A549 (cell line): ENCODE measurements around the gene NKX3-2.

Experiments used
- CHD2 ChIP-seq: fragments of 150-350 bp; IDR thresholded peaks from 2 replicates; pipeline ENCODE4 v1.6.1; 2014; ENCODE audit warnings: low read length; ENCODE audit not compliant: partially characterized antibody
- EP300 ChIP-seq, 2 experiments: fragments of >200 bp; sonication (Bioruptor Twin); formaldehyde crosslinking; IDR thresholded peaks; 2 replicates in 1 of 2; 3 replicates in 1 of 2; pipeline ENCODE4 v1.6.1; 2016 to 2017
- ESRRA ChIP-seq: fragments of 150-350 bp; IDR thresholded peaks from 2 replicates; pipeline ENCODE4 v1.6.1; 2014; ENCODE audit warnings: mild to moderate bottlenecking, low read length, borderline replicate concordance
- NFE2L2 ChIP-seq: fragments of 150-350 bp; conservative IDR thresholded peaks from 2 replicates; pipeline ENCODE4 v1.6.1; 2014; ENCODE audit warnings: low read length
- RAD21 ChIP-seq, 2 experiments: fragments of >200 bp in 1 of 2; sonication (Bioruptor Twin) in 1 of 2; formaldehyde crosslinking in 1 of 2; IDR thresholded peaks in 1 of 2; conservative IDR thresholded peaks in 1 of 2; 2 replicates in 1 of 2; 3 replicates in 1 of 2; pipeline ENCODE4 v1.6.1; 2012 to 2018; ENCODE audit warnings: inconsistent platforms in 1 of 2
- SREBF2 ChIP-seq: fragments of 450-650 bp; IDR thresholded peaks from 2 replicates; pipeline ENCODE4 v1.6.1; 2014; ENCODE audit warnings: mild to moderate bottlenecking, moderate library complexity
- TFCP2L1 ChIP-seq: fragments of 250-450 bp; sonication (Bioruptor Pico); IDR thresholded peaks from 2 replicates; pipeline ENCODE4 v1.5.0; 2021; ENCODE audit warnings: mild to moderate bottlenecking
- TP53 ChIP-seq: fragments of 250-450 bp; sonication (Bioruptor Pico); IDR thresholded peaks from 2 replicates; pipeline ENCODE4 v1.5.0; 2021; ENCODE audit warnings: mild to moderate bottlenecking, moderate library complexity
- TF ChIP-seq, protein P1 (sequence below): fragments of >200 bp; sonication (Bioruptor Twin); formaldehyde crosslinking; IDR thresholded peaks from 3 replicates; pipeline ENCODE4 v1.5.1; 2016
- TF ChIP-seq, protein P2 (sequence below): fragments of 200-600 bp; sonication (generic); IDR thresholded peaks from 2 replicates; pipeline ENCODE4 v1.6.1; 2016; ENCODE audit warnings: antibody characterized with exemption, mild to moderate bottlenecking, moderate library complexity
- TF ChIP-seq, protein P3 (sequence below): IDR thresholded peaks from 2 replicates; pipeline ENCODE4 v1.6.1; 2012
- TF ChIP-seq, protein P4 (sequence below): IDR thresholded peaks from 2 replicates; pipeline ENCODE4 v1.6.1; 2012; ENCODE audit warnings: low read depth, borderline replicate concordance

DNA sequence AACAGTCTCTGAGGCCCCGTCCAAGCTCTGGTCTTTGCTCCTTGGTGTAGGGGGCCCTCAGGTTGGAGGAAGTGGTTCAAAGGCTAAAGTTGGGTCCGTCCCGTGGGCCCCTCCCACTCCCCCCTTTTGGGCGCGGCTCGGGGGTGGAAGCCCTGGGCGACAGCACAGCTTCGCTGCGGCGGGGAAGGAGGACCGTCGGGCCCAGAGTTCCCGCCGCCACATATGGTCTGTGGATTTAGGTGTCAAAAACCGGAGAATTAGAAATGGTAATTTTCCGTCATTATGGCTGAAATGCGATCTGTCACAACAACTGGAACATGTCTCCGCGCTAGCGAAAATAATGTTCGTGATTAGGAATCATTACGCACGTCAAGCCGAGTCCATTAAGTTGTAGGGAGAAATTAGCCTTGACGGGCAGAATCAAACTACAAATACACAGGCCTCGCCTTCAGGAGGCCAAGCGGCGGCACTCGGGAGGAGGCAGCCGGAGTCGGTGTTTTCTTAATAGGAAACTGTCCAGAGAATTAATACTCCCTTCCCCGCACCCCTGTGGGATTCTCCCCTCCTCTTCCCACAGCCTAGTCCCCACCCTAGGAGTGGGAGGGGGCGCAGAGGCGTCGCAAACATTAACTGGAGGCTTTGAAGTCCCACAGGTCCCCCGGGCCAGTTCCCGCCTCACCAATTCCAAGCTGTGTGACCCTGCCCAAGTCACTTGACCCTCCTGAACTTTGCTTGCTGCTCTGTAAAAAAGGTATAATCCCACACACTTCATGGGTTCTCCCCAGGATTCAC lies 15.0 kb downstream of the NKX3-2 start:
- TF ChIP-seq, protein P1, sequence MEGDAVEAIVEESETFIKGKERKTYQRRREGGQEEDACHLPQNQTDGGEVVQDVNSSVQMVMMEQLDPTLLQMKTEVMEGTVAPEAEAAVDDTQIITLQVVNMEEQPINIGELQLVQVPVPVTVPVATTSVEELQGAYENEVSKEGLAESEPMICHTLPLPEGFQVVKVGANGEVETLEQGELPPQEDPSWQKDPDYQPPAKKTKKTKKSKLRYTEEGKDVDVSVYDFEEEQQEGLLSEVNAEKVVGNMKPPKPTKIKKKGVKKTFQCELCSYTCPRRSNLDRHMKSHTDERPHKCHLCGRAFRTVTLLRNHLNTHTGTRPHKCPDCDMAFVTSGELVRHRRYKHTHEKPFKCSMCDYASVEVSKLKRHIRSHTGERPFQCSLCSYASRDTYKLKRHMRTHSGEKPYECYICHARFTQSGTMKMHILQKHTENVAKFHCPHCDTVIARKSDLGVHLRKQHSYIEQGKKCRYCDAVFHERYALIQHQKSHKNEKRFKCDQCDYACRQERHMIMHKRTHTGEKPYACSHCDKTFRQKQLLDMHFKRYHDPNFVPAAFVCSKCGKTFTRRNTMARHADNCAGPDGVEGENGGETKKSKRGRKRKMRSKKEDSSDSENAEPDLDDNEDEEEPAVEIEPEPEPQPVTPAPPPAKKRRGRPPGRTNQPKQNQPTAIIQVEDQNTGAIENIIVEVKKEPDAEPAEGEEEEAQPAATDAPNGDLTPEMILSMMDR: no peak
- TF ChIP-seq, protein P2, sequence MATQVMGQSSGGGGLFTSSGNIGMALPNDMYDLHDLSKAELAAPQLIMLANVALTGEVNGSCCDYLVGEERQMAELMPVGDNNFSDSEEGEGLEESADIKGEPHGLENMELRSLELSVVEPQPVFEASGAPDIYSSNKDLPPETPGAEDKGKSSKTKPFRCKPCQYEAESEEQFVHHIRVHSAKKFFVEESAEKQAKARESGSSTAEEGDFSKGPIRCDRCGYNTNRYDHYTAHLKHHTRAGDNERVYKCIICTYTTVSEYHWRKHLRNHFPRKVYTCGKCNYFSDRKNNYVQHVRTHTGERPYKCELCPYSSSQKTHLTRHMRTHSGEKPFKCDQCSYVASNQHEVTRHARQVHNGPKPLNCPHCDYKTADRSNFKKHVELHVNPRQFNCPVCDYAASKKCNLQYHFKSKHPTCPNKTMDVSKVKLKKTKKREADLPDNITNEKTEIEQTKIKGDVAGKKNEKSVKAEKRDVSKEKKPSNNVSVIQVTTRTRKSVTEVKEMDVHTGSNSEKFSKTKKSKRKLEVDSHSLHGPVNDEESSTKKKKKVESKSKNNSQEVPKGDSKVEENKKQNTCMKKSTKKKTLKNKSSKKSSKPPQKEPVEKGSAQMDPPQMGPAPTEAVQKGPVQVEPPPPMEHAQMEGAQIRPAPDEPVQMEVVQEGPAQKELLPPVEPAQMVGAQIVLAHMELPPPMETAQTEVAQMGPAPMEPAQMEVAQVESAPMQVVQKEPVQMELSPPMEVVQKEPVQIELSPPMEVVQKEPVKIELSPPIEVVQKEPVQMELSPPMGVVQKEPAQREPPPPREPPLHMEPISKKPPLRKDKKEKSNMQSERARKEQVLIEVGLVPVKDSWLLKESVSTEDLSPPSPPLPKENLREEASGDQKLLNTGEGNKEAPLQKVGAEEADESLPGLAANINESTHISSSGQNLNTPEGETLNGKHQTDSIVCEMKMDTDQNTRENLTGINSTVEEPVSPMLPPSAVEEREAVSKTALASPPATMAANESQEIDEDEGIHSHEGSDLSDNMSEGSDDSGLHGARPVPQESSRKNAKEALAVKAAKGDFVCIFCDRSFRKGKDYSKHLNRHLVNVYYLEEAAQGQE: no peak
- TF ChIP-seq TFCP2L1 (CRISPR knock-in tag) (no peak), EP300 (IDR thresholded peaks at IDR 0.05) (no peak), RAD21 (conservative IDR thresholded peaks at IDR 0.05 in 1 of 2, IDR thresholded peaks at IDR 0.05 in 1 of 2) (no peak), ESRRA (no peak), SREBF2 (no peak), NFE2L2 (no peak), TP53 (no peak), CHD2 (no peak)
- TF ChIP-seq, protein P3, sequence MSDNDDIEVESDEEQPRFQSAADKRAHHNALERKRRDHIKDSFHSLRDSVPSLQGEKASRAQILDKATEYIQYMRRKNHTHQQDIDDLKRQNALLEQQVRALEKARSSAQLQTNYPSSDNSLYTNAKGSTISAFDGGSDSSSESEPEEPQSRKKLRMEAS: no peak
- TF ChIP-seq, protein P4, sequence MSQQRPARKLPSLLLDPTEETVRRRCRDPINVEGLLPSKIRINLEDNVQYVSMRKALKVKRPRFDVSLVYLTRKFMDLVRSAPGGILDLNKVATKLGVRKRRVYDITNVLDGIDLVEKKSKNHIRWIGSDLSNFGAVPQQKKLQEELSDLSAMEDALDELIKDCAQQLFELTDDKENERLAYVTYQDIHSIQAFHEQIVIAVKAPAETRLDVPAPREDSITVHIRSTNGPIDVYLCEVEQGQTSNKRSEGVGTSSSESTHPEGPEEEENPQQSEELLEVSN: no peak
